Stimulated activated CD4-positive, alpha-beta T cell treated with anti-CD3 and anti-CD28 coated beads, Interleukin-15, amount 100 ng/mL, for 1 hour (primary cell): ENCODE measurements around the gene STEAP3.

Experiments used
- DNase-seq, 2 donors: peaks; one replicate each; pipeline ENCODE4 v3.0.0-alpha.2; 2020; ENCODE audit warnings: low read depth in 1 of 2, low spot score in 1 of 2

Gene STEAP3

DNA sequence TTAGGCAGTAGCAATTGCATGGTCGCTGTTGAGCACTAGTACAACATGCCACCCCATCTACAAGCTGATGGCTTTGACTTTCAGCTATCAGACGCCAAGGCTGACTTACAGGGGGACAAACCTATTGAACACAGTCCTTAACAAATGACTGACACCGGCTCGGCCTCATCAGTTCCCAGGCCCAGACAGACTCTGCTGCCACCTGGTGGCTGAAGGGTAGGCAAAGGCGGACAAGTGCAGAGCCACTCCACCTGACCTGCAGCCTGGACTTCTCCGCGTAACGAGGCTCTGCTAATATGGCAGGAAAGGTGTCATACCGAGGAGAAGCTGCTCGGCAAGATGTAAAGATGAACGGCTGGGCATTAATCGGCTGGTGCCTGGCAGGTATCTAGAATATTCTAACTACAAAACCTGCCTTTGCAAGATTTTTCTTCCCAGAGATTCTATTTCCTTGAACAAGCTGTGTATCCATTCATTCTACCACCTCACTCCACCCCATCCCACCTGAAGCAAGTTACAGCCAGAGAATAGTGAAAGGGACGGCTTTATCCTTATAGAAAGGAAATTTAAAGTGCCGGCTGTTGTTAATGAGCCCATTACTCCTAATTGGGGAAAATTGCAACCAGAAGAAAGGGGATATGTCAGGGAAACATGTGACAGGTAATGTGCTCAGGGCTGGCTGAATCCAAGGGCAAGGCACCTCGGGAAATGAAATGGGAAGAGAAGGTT, 67.4 kb downstream of the STEAP3 start:
- DNase-seq: peak; percentile 39 to 49

DNA sequence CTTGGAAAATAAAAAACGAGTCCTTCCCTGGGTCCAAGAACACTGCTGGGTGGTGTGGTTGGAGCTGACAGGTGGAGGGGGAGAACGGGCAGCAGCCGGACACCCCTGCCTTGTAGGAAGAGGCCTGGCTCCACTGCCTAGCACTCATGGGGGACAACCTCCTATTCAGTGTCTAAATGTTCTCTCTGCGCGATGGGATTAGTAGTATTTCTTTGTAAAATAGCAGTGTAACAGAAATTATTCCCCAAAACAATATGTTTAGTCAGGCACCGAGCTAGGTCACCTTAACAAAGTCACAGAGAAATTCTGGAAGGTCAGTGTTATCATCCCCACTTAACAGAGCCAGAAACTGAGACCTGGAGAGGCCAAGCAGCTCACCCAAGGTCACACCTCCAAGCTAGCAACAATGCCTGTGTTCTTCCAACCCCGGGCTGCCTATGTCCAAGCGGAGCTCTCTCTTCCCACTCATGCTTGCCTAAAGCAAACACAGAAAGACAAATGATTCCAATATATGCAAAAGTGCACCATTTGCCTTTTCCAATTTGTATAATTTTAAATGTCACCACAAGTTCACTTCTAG, 68.0 kb downstream of the STEAP3 start:
- DNase-seq: no peak

DNA sequence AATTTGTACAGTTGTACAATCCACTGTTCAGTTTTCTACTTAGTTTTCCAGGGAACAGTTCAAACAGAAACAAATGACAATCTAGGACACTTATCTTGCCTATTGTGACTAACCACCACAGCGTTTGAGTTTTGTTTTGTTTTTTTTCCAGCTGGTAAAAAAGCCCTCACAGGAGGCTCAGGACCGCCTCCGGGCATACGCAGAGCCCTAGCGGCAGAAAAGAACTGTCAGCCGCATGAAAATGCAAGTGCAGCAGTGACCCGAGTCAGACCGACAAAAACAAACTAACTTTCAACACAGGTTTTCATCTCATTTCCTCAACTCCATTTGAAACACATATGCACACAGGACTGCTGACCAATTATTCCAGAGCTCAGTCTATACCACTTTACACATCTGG, 68.6 kb downstream of the STEAP3 start:
- no peak for DNase-seq

DNA sequence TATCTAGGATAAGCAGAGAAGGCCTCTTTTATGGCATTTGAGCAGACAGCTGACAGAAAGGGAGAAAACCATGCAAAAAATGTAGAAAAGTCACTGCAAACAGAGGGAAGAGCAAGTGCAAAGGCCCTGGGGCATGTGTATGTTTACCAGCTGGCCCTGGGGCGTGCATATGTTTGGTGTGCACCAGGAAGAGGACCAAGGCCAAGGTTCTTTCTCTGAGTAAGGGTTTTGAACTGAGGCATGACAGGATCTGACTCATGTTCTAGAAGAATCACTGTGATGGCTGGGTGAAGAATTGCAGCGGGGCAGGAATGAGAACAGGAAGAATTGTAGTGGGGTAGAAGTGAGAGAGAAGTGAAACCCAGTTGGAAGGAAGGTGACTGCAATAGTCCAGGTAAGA, 69.6 kb downstream of the STEAP3 start:
- no peak for DNase-seq

DNA sequence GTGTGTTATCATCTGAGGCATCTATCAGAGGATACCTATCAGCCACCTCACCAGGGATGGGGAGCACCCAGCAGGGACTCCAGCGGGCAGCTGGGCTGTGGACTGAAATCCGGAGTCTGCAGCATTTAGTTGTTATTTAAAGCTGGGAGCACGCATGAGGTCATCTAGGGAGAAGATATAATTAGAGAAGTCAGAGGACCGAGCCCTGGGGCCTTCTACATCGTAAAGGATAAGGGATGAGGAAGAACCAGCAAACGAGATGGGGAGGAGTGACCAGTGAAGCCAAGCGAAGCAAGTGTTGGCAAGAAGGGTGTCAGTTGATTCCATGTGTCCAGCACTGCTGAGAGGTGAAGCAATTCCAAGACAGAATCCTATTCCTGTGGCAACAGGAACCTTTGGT, 70.3 kb downstream of the STEAP3 start:
- no peak for DNase-seq

DNA sequence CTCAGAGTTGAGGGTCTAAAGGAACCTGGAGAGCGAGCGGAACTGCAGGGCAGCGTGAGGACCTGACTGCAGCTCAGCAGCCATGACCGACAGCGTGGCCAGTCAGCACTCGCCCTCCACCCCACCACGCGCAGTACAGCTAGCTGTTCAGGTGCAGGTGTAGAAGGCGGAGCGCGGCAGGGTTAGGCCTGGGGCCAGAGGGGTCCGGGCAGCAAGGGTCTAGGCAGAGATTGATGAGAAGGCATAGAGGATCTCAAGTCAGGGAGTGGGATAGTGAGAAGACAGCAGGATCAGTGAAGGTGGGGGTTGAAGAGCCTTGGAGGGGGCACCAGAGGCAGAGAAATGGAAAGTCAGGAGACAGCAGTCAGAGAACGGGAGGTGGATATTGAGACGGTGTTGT, 71.0 kb downstream of the STEAP3 start:
- DNase-seq: no peak

DNA sequence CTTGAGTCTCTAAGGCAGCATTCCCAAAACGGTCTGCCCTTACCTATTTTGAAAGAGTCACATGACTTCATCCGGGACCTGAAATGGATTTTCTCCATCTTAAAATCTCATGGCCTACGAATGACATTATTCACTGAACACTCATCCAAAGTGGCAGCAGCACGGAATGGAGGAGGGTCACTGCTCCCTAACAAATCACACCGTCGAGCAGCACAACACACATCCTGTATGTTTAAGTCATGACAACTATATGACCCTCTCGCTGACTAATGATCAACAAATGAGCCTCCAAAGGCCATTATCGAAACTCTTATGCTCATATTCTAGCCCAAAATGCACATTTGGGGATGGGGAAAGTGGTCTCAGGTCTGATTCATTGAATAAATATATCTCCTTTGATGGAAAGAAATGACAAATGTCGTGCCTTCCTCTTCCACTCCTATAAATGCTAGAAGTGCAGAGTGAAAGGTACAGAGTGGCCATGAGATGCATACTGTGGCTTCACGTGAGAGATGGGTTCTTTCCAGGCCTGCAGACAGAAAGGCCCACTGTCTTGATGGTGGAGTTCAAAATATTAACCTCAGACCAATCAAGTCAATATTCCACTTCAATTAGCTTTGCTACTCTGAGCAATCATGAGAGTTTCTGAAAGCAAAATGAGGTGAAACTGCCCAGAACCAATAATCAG, 72.2 kb downstream of the STEAP3 start:
- DNase-seq: no peak

DNA sequence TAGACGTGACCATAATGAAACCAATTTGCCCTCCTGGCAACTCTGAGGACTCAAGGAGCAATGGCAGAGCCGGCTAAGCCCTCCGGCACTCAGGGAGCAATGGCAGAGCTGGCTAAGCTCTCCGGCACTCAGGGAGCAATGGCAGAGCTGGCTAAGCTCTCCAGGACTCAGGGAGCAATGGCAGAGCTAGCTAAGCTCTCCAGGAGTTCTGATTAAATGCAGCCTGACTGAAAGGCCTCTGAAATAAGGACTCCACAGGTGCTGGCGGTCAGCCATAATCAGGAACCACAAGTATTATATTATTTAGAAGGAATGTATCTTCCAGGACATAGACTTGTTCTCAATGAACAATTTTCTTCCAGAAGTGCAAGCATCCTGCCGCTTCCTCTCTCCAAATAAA, 77.8 kb downstream of the STEAP3 start:
- no peak for DNase-seq

DNA sequence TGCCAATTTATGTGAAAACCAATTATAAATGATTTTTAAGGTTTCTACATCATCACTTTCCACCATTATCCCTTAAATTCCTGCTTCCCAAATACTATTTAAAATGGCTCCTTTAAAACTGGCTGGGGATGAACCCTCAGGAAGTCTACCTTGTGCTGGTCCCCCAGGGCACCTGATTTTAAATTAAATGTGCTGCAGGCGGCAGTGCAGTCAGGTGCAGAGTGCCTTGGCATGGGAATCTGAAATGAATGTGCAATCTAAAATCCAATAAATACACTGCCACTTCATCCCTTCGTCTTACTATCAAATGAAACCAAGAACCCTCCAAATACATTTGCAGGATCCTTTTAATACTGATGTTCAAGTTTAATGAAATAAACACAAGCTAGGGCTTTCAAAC, 81.2 kb downstream of the STEAP3 start:
- DNase-seq: no peak

DNA sequence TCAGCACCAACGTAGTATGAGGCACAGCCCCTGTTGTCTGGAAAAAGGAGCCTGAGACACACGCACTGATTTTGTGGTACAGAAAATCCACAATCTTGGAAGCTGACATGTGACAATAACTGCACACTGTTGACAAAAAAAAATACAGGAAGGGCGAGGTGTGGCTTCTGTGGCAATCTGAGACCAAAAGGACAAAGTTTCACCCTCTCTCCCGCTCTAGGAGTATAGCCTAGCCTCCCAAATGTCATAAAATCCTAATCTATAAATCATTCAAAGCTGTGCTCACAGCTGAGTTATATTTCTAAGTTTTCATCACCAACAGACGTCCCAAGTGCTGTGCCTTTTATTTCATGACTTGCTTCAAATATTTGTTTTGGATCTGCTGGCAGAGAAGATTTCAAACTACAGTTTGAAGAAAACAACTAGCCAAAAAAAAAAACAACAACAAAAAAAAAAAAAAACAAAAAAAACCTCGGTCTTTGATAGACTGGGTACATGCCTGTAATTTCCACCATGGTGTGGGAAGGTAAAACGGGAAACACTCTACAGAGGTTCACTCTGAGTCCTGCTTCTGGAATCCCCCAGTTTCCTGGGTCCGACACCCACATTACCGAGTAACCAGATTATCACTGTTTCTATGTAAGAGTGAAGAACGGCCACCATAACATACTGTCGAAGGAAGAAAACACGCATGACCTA, 82.0 kb downstream of the STEAP3 start:
- DNase-seq: no peak

DNA sequence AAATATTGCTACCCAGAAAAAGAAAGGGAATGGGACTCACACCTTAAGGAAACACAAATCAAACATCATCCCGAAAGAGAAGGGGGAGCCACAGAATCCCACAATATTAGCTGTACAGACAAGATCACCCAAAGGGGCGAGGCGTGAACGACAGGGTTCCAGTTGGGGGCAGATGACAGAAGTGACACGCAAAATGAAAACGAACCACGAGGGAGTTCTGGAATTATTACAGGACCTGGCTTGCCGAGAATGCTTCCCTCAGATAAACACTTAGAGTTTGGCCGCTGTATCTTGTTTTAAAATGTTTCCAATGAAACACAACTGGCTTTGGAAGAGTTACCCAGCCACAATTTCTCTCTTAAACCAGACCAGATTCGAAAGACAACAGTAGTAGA, 82.6 kb downstream of the STEAP3 start:
- no peak for DNase-seq

DNA sequence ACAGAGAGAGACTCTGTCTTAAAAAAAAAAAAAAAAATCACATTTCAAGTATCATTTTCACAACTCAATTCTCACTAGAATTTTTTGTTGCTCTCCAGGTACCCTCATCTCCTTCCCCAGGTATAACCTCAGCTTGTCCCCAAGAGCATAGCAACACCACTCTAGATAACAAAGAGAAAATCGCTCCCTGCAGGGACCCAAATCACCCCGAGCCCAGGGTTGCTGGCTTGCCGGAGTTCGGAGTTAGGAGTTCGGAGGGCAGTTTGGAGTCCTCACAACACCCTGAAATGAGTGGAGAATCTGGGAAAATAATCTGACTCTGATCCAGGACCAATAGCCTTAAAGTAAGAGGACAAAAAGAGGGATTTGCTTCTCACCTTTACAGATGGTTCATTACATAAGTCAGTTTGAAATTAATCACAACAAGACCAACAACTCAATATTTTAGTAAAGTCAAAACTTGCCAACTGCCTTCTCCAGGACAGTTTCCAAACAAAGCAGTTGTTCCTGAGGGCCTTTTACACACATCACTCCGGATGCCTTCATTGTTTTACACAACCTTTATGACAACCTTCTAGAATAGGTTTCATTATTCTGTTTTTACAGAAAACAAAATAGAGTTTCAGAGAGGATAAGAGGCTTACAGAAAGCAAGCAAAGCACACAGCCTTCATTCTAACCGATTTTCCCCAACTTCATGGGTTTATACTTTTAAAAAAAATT, 83.9 kb downstream of the STEAP3 start:
- no peak for DNase-seq

DNA sequence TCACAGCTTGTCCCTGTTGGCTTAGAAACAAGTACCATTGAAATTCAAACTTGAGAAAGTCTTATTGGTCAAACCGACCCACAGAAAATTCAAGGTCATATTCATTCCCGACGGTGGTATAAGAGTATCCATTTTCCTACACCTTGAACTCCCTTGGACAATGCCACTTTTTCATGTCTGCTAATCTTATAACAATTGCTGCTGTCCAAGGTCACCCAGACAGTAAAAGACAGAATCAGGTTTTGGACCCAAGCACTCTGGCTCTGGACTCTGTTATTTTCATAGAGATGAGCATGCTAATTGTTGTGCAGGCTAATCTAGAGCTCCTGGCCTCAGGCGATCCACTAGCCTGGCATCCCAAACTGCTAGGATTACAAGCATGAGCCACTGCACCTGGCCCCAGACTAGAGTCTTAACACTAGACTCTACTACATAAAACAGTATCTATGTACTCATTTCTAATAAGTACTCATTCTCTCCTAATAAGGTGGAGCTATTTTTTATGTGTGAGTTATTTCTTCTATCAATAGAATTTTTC, 85.2 kb downstream of the STEAP3 start:
- DNase-seq: no peak

DNA sequence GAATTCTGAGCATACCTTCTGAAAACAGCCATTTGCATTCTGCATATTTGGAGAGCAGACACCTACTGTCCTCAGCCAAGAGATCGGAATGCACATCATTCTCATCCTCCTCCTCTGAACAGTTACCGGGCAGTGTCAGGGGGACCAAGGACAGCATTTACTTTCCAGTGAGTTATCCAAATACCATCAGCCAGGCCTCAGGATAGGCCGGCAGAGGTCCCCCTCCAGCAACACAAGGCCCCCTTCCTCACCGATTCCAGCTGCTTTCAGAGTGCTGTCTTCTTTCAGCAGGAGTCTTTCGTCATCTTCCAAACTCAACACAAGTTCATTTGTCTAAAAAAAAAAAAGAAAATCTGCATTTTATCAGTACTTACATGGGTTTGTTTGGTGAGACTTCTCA, 87.7 kb downstream of the STEAP3 start:
- no peak for DNase-seq

DNA sequence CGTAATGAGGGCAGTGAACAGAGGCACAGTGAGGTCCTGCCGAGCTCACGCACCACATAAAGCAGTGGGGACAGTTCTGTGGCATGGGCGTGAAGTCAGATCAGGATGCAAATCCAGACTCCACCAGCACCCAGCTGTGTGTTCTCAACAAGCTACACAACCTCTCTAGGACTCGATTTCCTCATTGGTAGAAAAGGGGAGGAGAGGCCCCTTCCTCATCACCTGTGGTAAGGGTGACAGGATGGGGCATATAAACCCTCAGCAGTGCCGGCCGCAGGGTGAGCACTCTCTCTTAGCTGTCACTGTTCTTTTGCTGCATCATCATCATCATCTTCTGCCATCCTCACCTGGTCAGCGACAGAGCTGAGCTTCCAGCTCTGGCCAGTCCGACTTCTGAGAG, 88.2 kb downstream of the STEAP3 start:
- DNase-seq: no peak
